ENCODE measurements around the gene SLC2A5.
"Not testable (repeated sequence)": the region's sequence is repeated elsewhere in the genome, so short reads cannot be mapped to it uniquely, and the experiment has no call there.

Gene SLC2A5

DNA sequence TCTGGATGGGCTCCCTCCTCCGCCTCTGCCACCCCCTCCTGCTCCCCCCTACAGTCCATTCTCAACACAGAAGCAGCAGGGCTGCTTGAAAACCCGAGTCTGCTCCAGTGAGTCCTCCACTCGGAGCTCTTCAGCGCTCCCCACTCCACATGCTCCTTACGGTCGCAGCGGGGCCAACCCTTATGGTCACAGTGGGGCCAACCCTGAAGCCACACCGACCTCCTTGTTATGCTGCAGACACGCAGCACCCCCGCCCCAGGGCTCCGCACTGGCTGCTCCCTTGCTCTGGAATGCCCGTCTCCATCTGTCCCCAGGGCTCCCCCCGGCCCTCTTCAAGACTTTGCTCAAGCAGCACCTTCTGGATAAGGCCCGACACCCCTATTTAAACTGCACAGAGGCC, 36.9 kb upstream of the SLC2A5 start:
- H3K4me3 ChIP-seq (ENCODE audit: low read depth, low read length): no peak overlapping the region
- peaks cover 3% of the 10 kb centered on the region; the same call in 1 of the 2 replicates for H3K4me1 ChIP-seq (ENCODE audit: control insufficient read depth, insufficient read depth, low read length)
- no peak overlapping the region for H3K27ac ChIP-seq (ENCODE audit: low read depth, low read length)
- H3K9ac ChIP-seq (ENCODE audit: low read depth, low read length): no peak overlapping the region
- H3K9me3 ChIP-seq (ENCODE audit: control insufficient read depth, insufficient read depth, low read length): no peaks in the 10 kb centered on the region
- H3K36me3 ChIP-seq (ENCODE audit: control insufficient read depth, insufficient read depth, low read length): no peaks in the 10 kb centered on the region
- no peaks in the 10 kb centered on the region for H3K27me3 ChIP-seq (ENCODE audit: control insufficient read depth, insufficient read depth, low read length)

DNA sequence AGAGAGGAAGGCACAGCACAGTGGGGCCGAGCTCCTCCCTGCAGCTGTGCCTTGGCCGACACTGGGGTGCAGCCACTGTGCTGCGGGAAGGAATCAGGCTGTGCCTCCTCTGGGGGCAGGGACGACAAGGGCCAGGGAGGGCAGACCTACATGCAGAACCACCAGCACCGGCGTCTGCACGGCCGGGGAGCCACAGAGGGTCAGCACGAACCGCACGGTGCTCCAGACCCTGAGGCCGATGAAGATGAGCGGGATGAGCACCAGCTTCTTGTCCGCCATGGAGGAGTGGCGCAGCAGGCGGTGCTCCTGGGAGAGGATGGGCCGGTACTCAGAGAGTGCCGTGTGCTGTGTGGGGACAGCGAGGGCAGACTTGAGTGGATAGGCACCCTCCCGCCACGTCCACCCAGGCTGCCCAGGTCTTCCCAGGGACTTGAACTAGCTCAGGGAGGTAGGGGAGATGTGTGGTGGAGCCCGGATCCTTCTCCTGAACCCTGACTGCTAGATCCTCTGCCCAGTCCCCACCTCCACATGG, 36.0 kb upstream of the SLC2A5 start:
- H3K27ac ChIP-seq (ENCODE audit: low read depth, low read length): no peak overlapping the region
- H3K4me1 ChIP-seq (ENCODE audit: control insufficient read depth, insufficient read depth, low read length): 0 out of 2 replicates have a peak, but pooled peaks cover 3% of the 10 kb centered on the region
- H3K27me3 ChIP-seq (ENCODE audit: control insufficient read depth, insufficient read depth, low read length): no peaks in the 10 kb centered on the region
- H3K9ac ChIP-seq (ENCODE audit: low read depth, low read length): no peak overlapping the region
- H3K9me3 ChIP-seq (ENCODE audit: control insufficient read depth, insufficient read depth, low read length): no peaks in the 10 kb centered on the region
- H3K36me3 ChIP-seq (ENCODE audit: control insufficient read depth, insufficient read depth, low read length): no peaks in the 10 kb centered on the region
- H3K4me3 ChIP-seq (ENCODE audit: low read depth, low read length): no peak overlapping the region

DNA sequence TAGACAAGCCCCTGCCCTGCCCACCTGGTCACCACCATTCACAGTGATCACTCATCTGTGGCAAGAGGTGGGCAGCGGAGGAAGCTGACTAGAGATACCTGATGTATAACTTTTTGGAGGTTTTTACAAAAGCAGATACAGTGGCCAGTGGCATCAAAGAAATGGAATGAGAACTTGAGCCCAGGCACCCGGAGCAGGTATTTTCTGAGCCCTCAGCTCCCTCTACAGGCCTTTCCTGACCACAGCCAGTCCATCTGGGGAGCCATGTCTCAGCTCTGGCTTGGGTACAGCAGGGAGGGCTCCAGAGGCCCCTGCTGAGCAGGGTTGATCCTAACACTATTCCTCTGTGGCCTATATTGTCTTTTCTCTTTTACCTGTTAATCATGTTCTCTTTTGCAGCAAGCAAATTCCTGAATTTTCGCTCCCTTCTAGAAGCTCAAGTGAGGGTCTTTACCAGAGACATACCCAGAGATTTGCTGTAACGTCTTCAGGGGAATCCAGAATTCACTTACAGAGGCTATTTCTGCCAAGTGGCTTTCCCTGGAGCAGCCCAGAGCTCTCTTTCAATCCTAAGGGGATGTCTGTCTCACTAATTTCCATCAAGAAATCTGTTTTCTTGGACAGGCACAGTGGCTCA, 32.2 kb upstream of the SLC2A5 start:
- no peaks in the 10 kb centered on the region for H3K27me3 ChIP-seq (ENCODE audit: control insufficient read depth, insufficient read depth, low read length)
- no peak overlapping the region for H3K27ac ChIP-seq (ENCODE audit: low read depth, low read length)
- H3K4me1 ChIP-seq (ENCODE audit: control insufficient read depth, insufficient read depth, low read length): 0 out of 2 replicates have a peak, but pooled peaks cover 3% of the 10 kb centered on the region
- no peak overlapping the region for H3K4me3 ChIP-seq (ENCODE audit: low read depth, low read length)
- H3K9me3 ChIP-seq (ENCODE audit: control insufficient read depth, insufficient read depth, low read length): peaks cover 6% of the 10 kb centered on the region; the same call in 1 of the 2 replicates
- no peak overlapping the region for H3K9ac ChIP-seq (ENCODE audit: low read depth, low read length)
- H3K36me3 ChIP-seq (ENCODE audit: control insufficient read depth, insufficient read depth, low read length): no peaks in the 10 kb centered on the region

- peaks cover 13% of the 10 kb centered on the region; the same call in 1 of the 2 replicates for H3K9me3 ChIP-seq (ENCODE audit: control insufficient read depth, insufficient read depth, low read length)
- no peaks in the 10 kb centered on the region for H3K36me3 ChIP-seq (ENCODE audit: control insufficient read depth, insufficient read depth, low read length)
- H3K27ac ChIP-seq (ENCODE audit: low read depth, low read length): no peak overlapping the region
- H3K4me1 ChIP-seq (ENCODE audit: control insufficient read depth, insufficient read depth, low read length): 0 out of 2 replicates have a peak, but pooled peaks cover 3% of the 10 kb centered on the region
- H3K9ac ChIP-seq (ENCODE audit: low read depth, low read length): no peak overlapping the region
- H3K4me3 ChIP-seq (ENCODE audit: low read depth, low read length): no peak overlapping the region
- no peaks in the 10 kb centered on the region for H3K27me3 ChIP-seq (ENCODE audit: control insufficient read depth, insufficient read depth, low read length)
These were observed 31.1 kb upstream of the SLC2A5 start for GRCh38 chr1:9100471-9101043.

- no peaks in the 10 kb centered on the region for H3K27me3 ChIP-seq (ENCODE audit: control insufficient read depth, insufficient read depth, low read length)
- no peaks in the 10 kb centered on the region for H3K36me3 ChIP-seq (ENCODE audit: control insufficient read depth, insufficient read depth, low read length)
- H3K4me1 ChIP-seq (ENCODE audit: control insufficient read depth, insufficient read depth, low read length): 0 out of 2 replicates have a peak, but pooled peaks cover 3% of the 10 kb centered on the region
- no peak overlapping the region for H3K27ac ChIP-seq (ENCODE audit: low read depth, low read length)
- no peak overlapping the region for H3K4me3 ChIP-seq (ENCODE audit: low read depth, low read length)
- H3K9me3 ChIP-seq (ENCODE audit: control insufficient read depth, insufficient read depth, low read length): peaks cover 18% of the 10 kb centered on the region; the same call in 1 of the 2 replicates
- H3K9ac ChIP-seq (ENCODE audit: low read depth, low read length): no peak overlapping the region
These were observed 30.1 kb upstream of the SLC2A5 start for GRCh38 chr1:9099555-9099954.

DNA sequence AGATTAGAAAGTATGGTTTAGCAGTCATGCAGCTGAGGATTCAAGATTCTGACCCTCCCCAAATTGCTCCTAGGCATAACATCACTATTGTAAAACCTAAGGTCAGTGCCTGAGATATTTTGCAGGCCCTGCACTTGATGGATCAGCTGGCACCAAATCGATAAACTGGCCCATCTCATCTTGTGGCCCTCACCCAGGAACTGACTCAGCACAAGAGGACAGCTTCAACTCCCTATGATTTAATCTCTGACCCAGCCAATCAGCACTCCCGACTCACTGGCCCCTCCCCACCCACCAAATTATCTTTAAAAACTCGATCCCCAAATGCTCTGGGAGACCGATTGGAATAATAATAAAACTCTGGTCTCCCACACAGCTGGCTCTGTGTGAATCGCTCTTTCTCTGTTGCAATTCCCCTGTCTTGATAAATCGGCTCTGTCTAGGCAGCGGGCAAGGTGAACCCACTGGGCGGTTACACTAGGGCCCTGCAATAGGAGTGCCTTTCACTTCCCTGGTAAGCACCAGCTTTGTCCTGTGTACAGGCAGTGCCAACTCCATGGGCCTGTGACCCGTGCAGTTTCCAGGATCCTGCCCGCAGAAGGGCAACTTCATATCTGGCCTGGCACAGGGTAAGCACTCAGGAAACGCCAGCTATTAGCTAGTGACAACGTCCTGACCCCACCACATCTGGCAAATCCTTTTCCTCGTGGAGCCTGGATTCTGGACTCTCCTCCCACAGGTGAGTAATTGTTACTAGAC, 28.7 kb upstream of the SLC2A5 start:
- H3K27me3 ChIP-seq (ENCODE audit: control insufficient read depth, insufficient read depth, low read length): no peaks in the 10 kb centered on the region
- H3K9me3 ChIP-seq (ENCODE audit: control insufficient read depth, insufficient read depth, low read length): peaks cover 18% of the 10 kb centered on the region; the same call in 1 of the 2 replicates
- 0 out of 2 replicates have a peak, but pooled peaks cover 3% of the 10 kb centered on the region for H3K4me1 ChIP-seq (ENCODE audit: control insufficient read depth, insufficient read depth, low read length)
- H3K4me3 ChIP-seq (ENCODE audit: low read depth, low read length): no peak overlapping the region
- no peak overlapping the region for H3K27ac ChIP-seq (ENCODE audit: low read depth, low read length)
- no peak overlapping the region for H3K9ac ChIP-seq (ENCODE audit: low read depth, low read length)
- no peaks in the 10 kb centered on the region for H3K36me3 ChIP-seq (ENCODE audit: control insufficient read depth, insufficient read depth, low read length)

DNA sequence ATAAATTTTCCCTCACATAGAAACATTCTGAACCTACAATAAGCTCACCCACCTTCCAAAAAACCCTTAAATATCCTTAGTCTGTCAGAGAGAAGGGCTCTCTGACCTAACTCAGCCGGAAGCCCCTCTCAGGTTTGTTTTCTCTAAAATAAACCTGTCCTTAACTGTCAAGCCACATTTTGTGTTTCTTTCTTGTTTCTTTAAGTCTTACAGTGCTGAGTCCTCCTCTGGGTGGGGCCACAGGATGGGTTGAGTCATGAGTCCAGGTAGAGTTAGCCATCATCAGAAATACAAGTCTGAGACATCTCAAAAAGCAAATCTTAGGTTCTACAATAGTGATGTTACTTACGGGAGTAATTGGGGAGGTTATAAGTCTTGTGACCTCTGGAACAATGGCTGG, 26.4 kb upstream of the SLC2A5 start:
- Histone ChIP-seq H3K9ac (ENCODE audit: low read depth, low read length) (no peak overlapping the region), H3K9me3 (ENCODE audit: control insufficient read depth, insufficient read depth, low read length) (peaks cover 18% of the 10 kb centered on the region; the same call in 1 of the 2 replicates), H3K4me3 (ENCODE audit: low read depth, low read length) (no peak overlapping the region), H3K4me1 (ENCODE audit: control insufficient read depth, insufficient read depth, low read length) (no peaks in the 10 kb centered on the region), H3K27me3 (ENCODE audit: control insufficient read depth, insufficient read depth, low read length) (no peaks in the 10 kb centered on the region), H3K36me3 (ENCODE audit: control insufficient read depth, insufficient read depth, low read length) (no peaks in the 10 kb centered on the region), H3K27ac (ENCODE audit: low read depth, low read length) (no peak overlapping the region)

GRCh38 chr1:9093996-9094595, 24.7 kb upstream of the SLC2A5 start:
- H3K27me3 ChIP-seq (ENCODE audit: control insufficient read depth, insufficient read depth, low read length); H3K4me3 ChIP-seq (ENCODE audit: low read depth, low read length); H3K9ac ChIP-seq (ENCODE audit: low read depth, low read length); H3K27ac ChIP-seq (ENCODE audit: low read depth, low read length); H3K36me3 ChIP-seq (ENCODE audit: control insufficient read depth, insufficient read depth, low read length); H3K4me1 ChIP-seq (ENCODE audit: control insufficient read depth, insufficient read depth, low read length): not testable (repeated sequence)
- H3K9me3 ChIP-seq (ENCODE audit: control insufficient read depth, insufficient read depth, low read length): peaks cover 18% of the 10 kb centered on the region; the same call in 1 of the 2 replicates

- no peaks in the 10 kb centered on the region for H3K27me3 ChIP-seq (ENCODE audit: control insufficient read depth, insufficient read depth, low read length)
- no peaks in the 10 kb centered on the region for H3K4me1 ChIP-seq (ENCODE audit: control insufficient read depth, insufficient read depth, low read length)
- no peak overlapping the region for H3K9ac ChIP-seq (ENCODE audit: low read depth, low read length)
- H3K9me3 ChIP-seq (ENCODE audit: control insufficient read depth, insufficient read depth, low read length): peaks cover 18% of the 10 kb centered on the region; the same call in 1 of the 2 replicates
- H3K36me3 ChIP-seq (ENCODE audit: control insufficient read depth, insufficient read depth, low read length): no peaks in the 10 kb centered on the region
- H3K27ac ChIP-seq (ENCODE audit: low read depth, low read length): no peak overlapping the region
- no peak overlapping the region for H3K4me3 ChIP-seq (ENCODE audit: low read depth, low read length)
These were observed 24.1 kb upstream of the SLC2A5 start for GRCh38 chr1:9093581-9093980.

- no peak overlapping the region for H3K27ac ChIP-seq (ENCODE audit: low read depth, low read length)
- H3K9me3 ChIP-seq (ENCODE audit: control insufficient read depth, insufficient read depth, low read length): peaks cover 18% of the 10 kb centered on the region; the same call in 1 of the 2 replicates
- no peaks in the 10 kb centered on the region for H3K4me1 ChIP-seq (ENCODE audit: control insufficient read depth, insufficient read depth, low read length)
- no peak overlapping the region for H3K9ac ChIP-seq (ENCODE audit: low read depth, low read length)
- H3K4me3 ChIP-seq (ENCODE audit: low read depth, low read length): no peak overlapping the region
- no peaks in the 10 kb centered on the region for H3K36me3 ChIP-seq (ENCODE audit: control insufficient read depth, insufficient read depth, low read length)
- H3K27me3 ChIP-seq (ENCODE audit: control insufficient read depth, insufficient read depth, low read length): no peaks in the 10 kb centered on the region
These were observed 23.7 kb upstream of the SLC2A5 start for GRCh38 chr1:9093091-9093490.
